NT2/D1 (cell line): Measurements from ENCODE around the gene CDHR4.

Source experiments
- SUZ12 ChIP-seq: IDR thresholded peaks from 2 replicates; pipeline ENCODE4 v1.6.1; 2011; ENCODE audit not compliant: insufficient read length, insufficient read depth; ENCODE audit errors: extremely low read depth
- YY1 ChIP-seq: IDR thresholded peaks from 2 replicates; pipeline ENCODE4 v1.6.1; 2011; ENCODE audit not compliant: insufficient read length, insufficient read depth
- ZNF274 ChIP-seq: IDR thresholded peaks from 2 replicates; pipeline ENCODE4 v1.6.1; 2011; ENCODE audit warnings: mild to moderate bottlenecking, low read depth, low read length

GRCh38 chr3:49780080-49780974, 19.3 kb downstream of the CDHR4 start:
- TF ChIP-seq YY1 (no peak), ZNF274 (no peak), SUZ12 (no peak)
